H9 (cell line): ENCODE results near the gene PLLP. TPM values are rescaled to one million over a fixed set of nuclear protein-coding genes. Genes with fewer than 3 reads are reported as not detected.

Experiments
- DNase-seq: peaks from one replicate; pipeline ENCODE4 v3.0.0-alpha.2; 2017
- H2AFZ ChIP-seq: one replicate; pipeline ENCODE4 v1.6.1; 2013; ENCODE audit warnings: mild to moderate bottlenecking, low read length, control low read depth, moderate library complexity
- H2AK5ac ChIP-seq: 2 replicates; pipeline ENCODE4 v1.6.1; 2013; ENCODE audit warnings: low read length, control low read depth, mixed read lengths; ENCODE audit not compliant: insufficient read length
- H2BK120ac ChIP-seq: one replicate; pipeline ENCODE4 v1.6.1; 2013; ENCODE audit warnings: low read depth, mild to moderate bottlenecking, low read length, control low read depth, inconsistent platforms; ENCODE audit not compliant: poor library complexity, severe bottlenecking
- H2BK12ac ChIP-seq: 2 replicates; pipeline ENCODE4 v1.6.1; 2013; ENCODE audit warnings: low read length, control low read depth, mixed read lengths, low read depth; ENCODE audit not compliant: insufficient read length
- H2BK15ac ChIP-seq: 2 replicates; pipeline ENCODE4 v1.6.1; 2013; ENCODE audit warnings: low read depth, low read length, control low read depth
- H2BK20ac ChIP-seq: one replicate; pipeline ENCODE4 v1.6.1; 2013; ENCODE audit warnings: low read depth, mild to moderate bottlenecking, low read length, control low read depth, inconsistent platforms; ENCODE audit not compliant: poor library complexity, severe bottlenecking
- H2BK5ac ChIP-seq: 2 replicates; pipeline ENCODE4 v1.6.1; 2013; ENCODE audit warnings: low read length, control low read depth, mixed read lengths; ENCODE audit not compliant: insufficient read length
- H3K14ac ChIP-seq: 2 replicates; pipeline ENCODE4 v1.6.1; 2013; ENCODE audit warnings: low read length, control low read depth; ENCODE audit not compliant: insufficient read depth
- H3K18ac ChIP-seq: 2 replicates; pipeline ENCODE4 v1.6.1; 2013; ENCODE audit warnings: low read depth, mild to moderate bottlenecking, mixed read lengths, low read length, control low read depth; ENCODE audit not compliant: insufficient read length
- H3K23ac ChIP-seq: 2 replicates; pipeline ENCODE4 v1.6.1; 2013; ENCODE audit warnings: low read length, control low read depth, mixed read lengths, low read depth; ENCODE audit not compliant: insufficient read length
- H3K23me2 ChIP-seq: 2 replicates; pipeline ENCODE4 v1.6.1; 2013; ENCODE audit warnings: low read depth, mild to moderate bottlenecking, mixed read lengths, low read length, control low read depth; ENCODE audit not compliant: insufficient read length, poor library complexity, severe bottlenecking
- H3K27ac ChIP-seq: 2 replicates; pipeline ENCODE4 v1.5.1; 2013; ENCODE audit warnings: low read length, control low read depth, mixed read lengths, low read depth; ENCODE audit not compliant: insufficient read length
- H3K27me3 ChIP-seq: 2 replicates; pipeline ENCODE4 v1.6.1; 2013; ENCODE audit warnings: low read length, control low read depth, inconsistent platforms; ENCODE audit not compliant: insufficient read depth
- H3K4ac ChIP-seq: 2 replicates; pipeline ENCODE4 v1.6.1; 2013; ENCODE audit warnings: low read depth, mild to moderate bottlenecking, control low read depth, inconsistent platforms, low read length, moderate library complexity
- H3K4me1 ChIP-seq: 2 replicates; pipeline ENCODE4 v1.6.1; 2013; ENCODE audit warnings: low read length, control low read depth, inconsistent platforms; ENCODE audit not compliant: insufficient read depth
- H3K4me2 ChIP-seq: 2 replicates; pipeline ENCODE4 v1.6.1; 2013; ENCODE audit warnings: low read length, control low read depth, mixed read lengths; ENCODE audit not compliant: insufficient read length, insufficient read depth
- H3K56ac ChIP-seq: 2 replicates; pipeline ENCODE4 v1.6.1; 2013; ENCODE audit warnings: low read depth, mild to moderate bottlenecking, mixed read lengths, low read length, control low read depth; ENCODE audit not compliant: insufficient read length
- H3K79me1 ChIP-seq: 2 replicates; pipeline ENCODE4 v1.6.1; 2013; ENCODE audit warnings: low read depth, mild to moderate bottlenecking, moderate library complexity, low read length, control low read depth, inconsistent platforms; ENCODE audit not compliant: insufficient read depth, poor library complexity, severe bottlenecking
- H3K79me2 ChIP-seq: 2 replicates; pipeline ENCODE4 v1.6.1; 2013; ENCODE audit warnings: low read length, control low read depth, inconsistent platforms; ENCODE audit not compliant: insufficient read depth
- H3K9ac ChIP-seq: 2 replicates; pipeline ENCODE4 v1.6.1; 2013; ENCODE audit warnings: low read length, control low read depth, mixed read lengths; ENCODE audit not compliant: insufficient read length; ENCODE audit errors: extremely low read depth
- H3K9me3 ChIP-seq: one replicate; pipeline ENCODE4 v1.6.1; 2013; ENCODE audit warnings: low read depth, low read length, inconsistent platforms; ENCODE audit not compliant: control insufficient read depth
- H3T11ph ChIP-seq: one replicate; pipeline ENCODE4 v1.6.1; 2013; ENCODE audit warnings: mild to moderate bottlenecking, low read length, control low read depth, inconsistent platforms
- H4K20me1 ChIP-seq: one replicate; pipeline ENCODE4 v1.6.1; 2013; ENCODE audit not compliant: control insufficient read depth, insufficient read length, insufficient read depth
- H4K5ac ChIP-seq: 2 replicates; pipeline ENCODE4 v1.6.1; 2013; ENCODE audit warnings: low read depth, mild to moderate bottlenecking, mixed read lengths, low read length, control low read depth; ENCODE audit not compliant: insufficient read length
- H4K8ac ChIP-seq: replicated peaks from 2 replicates; pipeline ENCODE4 v1.6.1; 2013; ENCODE audit warnings: low read length, control low read depth, mixed read lengths, low read depth; ENCODE audit not compliant: insufficient read length
- H4K91ac ChIP-seq: 2 replicates; pipeline ENCODE4 v1.6.1; 2013; ENCODE audit warnings: low read depth, mild to moderate bottlenecking, moderate library complexity, mixed read lengths, low read length, control low read depth; ENCODE audit not compliant: insufficient read length
- H3K27ac Mint-ChIP-seq, 3 experiments: 2 replicates in 2 of 3; 3 replicates in 1 of 3; pipeline ENCODE4 v1.8.0; 2020 to 2021; ENCODE audit warnings: mixed read lengths in 3 of 3, mild to moderate bottlenecking in 1 of 3, moderate library complexity in 1 of 3
- H3K27me3 Mint-ChIP-seq: 2 replicates; pipeline ENCODE4 v1.8.0; 2021; ENCODE audit warnings: low read depth, mild to moderate bottlenecking, moderate library complexity, mixed read lengths
- H3K36me3 Mint-ChIP-seq, 3 experiments: 2 replicates in 2 of 3; 3 replicates in 1 of 3; pipeline ENCODE4 v1.8.0; 2020 to 2021; ENCODE audit warnings: low read depth in 3 of 3, mixed read lengths in 3 of 3; ENCODE audit not compliant: insufficient read depth in 1 of 3
- H3K4me1 Mint-ChIP-seq, 2 experiments: 2 replicates each; pipeline ENCODE4 v1.8.0; 2020; ENCODE audit warnings: mixed read lengths in 2 of 2
- H3K4me3 Mint-ChIP-seq, 2 experiments: 2 replicates in 1 of 2; 3 replicates in 1 of 2; pipeline ENCODE4 v1.8.0; 2020 to 2021; ENCODE audit warnings: mild to moderate bottlenecking in 2 of 2, mixed read lengths in 2 of 2, moderate library complexity in 1 of 2
- H3K9me3 Mint-ChIP-seq, 2 experiments: 2 replicates in 1 of 2; 3 replicates in 1 of 2; pipeline ENCODE4 v1.8.0; 2020; ENCODE audit warnings: mild to moderate bottlenecking in 2 of 2, mixed read lengths in 2 of 2, moderate library complexity in 1 of 2
- WGBS: extraction: QIAGEN DNeasy Blood & Tissue Kit; methylation state at CpG from one replicate; pipeline ENCODE4 v1.1.7; 2013; ENCODE audit warnings: missing lambda C conversion rate, low lambda C conversion rate, mixed read lengths; ENCODE audit not compliant: insufficient read length; ENCODE audit errors: extremely low coverage; 5-methylcytosine and 5-hydroxymethylcytosine counted together
- total RNA-seq: library from RNA; stranded (reverse); gene quantifications from 2 replicates; pipeline ENCODE4 v1.2.1, GENCODE V29; 2021
- TF ChIP-seq, protein P1 (sequence below): fragments of 200-600 bp; sonication (generic); conservative IDR thresholded peaks from 3 replicates; pipeline ENCODE4 v1.8.0; 2021; ENCODE audit warnings: antibody characterized with exemption, mild to moderate bottlenecking

Gene PLLP
- total RNA-seq, 1 experiment from 2014 or later: 1.8 TPM

DNA sequence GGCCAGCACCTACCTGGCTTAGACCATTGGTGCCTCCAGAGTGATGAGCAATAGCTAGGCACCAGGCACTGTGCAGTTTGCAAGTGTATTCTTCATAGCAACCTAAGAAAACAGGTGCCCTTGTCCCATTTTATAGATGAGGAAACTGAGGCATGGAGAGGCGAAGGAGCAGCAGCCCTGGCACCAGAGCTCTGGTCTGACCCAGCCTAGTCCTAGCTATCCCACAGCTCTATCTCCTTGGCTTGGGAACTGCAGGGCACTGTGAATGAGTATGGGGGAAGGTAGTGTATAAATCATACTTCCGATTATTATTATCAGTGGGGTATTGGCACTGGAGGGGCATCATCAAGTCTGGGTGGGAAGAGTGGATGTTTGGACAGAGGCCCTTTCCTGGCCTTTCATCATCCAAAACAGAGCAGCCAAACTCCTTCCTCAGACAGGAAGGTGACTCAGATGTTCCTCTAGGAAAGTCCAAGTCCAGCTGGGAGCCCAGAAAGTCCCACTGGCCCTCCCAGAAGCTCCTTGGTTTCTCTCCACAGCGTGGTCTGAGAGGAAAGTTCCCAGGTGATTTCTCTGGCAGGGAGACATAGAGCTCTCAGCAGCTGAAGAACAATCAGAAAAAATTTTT lies 32.0 kb upstream of the PLLP start:
- H3K9me3 Mint-ChIP-seq: no peaks in the 10 kb centered on the region; a peak in 1 of 5 replicates
- H2BK20ac ChIP-seq: no peak overlapping the region
- peaks cover 4% of the 10 kb centered on the region; the same call in 1 of the 2 replicates for H3K4me1 ChIP-seq
- no peak for DNase-seq
- H2AFZ ChIP-seq: no peak overlapping the region
- H3K4me1 Mint-ChIP-seq: peaks cover 16 to 24% of the 10 kb centered on the region in 2 experiments
- H3K79me2 ChIP-seq: no peaks in the 10 kb centered on the region
- H3K27ac Mint-ChIP-seq: no peak overlapping the region
- no peak overlapping the region for H4K5ac ChIP-seq
- no peak overlapping the region for H3K9ac ChIP-seq
- H2BK15ac ChIP-seq: no peak overlapping the region
- H3K18ac ChIP-seq: no peak overlapping the region
- WGBS: no CpG with 5 or more reads among the region's 3 CpGs
- H3K27me3 Mint-ChIP-seq: peaks cover 6% of the 10 kb centered on the region
- H4K20me1 ChIP-seq: peaks cover 5% of the 10 kb centered on the region
- H3T11ph ChIP-seq: no peak overlapping the region
- H2BK12ac ChIP-seq: no peak overlapping the region
- no peak overlapping the region for H2BK5ac ChIP-seq
- no peaks in the 10 kb centered on the region for H3K23me2 ChIP-seq
- no peak overlapping the region for H3K27ac ChIP-seq
- no peak overlapping the region for H3K4ac ChIP-seq
- TF ChIP-seq, protein P1, sequence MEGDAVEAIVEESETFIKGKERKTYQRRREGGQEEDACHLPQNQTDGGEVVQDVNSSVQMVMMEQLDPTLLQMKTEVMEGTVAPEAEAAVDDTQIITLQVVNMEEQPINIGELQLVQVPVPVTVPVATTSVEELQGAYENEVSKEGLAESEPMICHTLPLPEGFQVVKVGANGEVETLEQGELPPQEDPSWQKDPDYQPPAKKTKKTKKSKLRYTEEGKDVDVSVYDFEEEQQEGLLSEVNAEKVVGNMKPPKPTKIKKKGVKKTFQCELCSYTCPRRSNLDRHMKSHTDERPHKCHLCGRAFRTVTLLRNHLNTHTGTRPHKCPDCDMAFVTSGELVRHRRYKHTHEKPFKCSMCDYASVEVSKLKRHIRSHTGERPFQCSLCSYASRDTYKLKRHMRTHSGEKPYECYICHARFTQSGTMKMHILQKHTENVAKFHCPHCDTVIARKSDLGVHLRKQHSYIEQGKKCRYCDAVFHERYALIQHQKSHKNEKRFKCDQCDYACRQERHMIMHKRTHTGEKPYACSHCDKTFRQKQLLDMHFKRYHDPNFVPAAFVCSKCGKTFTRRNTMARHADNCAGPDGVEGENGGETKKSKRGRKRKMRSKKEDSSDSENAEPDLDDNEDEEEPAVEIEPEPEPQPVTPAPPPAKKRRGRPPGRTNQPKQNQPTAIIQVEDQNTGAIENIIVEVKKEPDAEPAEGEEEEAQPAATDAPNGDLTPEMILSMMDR: no peak
- H4K91ac ChIP-seq: no peak overlapping the region
- no peaks in the 10 kb centered on the region for H3K36me3 Mint-ChIP-seq
- no peak overlapping the region for H2BK120ac ChIP-seq
- no peak overlapping the region for H3K4me3 Mint-ChIP-seq
- no peaks in the 10 kb centered on the region for H3K27me3 ChIP-seq
- H3K4me2 ChIP-seq: no peak overlapping the region
- H3K9me3 ChIP-seq: no peaks in the 10 kb centered on the region
- H3K79me1 ChIP-seq: no peaks in the 10 kb centered on the region
- no peak overlapping the region for H2AK5ac ChIP-seq
- H4K8ac ChIP-seq: no peak overlapping the region
- H3K23ac ChIP-seq: no peak overlapping the region
- H3K56ac ChIP-seq: no peak overlapping the region
- no peak overlapping the region for H3K14ac ChIP-seq
